HG03097 (cell line): ENCODE data around the gene HOXD3.

Source experiments
- ATAC-seq: cut with Tn5 transposase; IDR thresholded peaks from one replicate; pipeline ENCODE4 v1.9.1; 2021; ENCODE audit not compliant: unreplicated experiment, low FRiP score

HOXD3 gene

DNA sequence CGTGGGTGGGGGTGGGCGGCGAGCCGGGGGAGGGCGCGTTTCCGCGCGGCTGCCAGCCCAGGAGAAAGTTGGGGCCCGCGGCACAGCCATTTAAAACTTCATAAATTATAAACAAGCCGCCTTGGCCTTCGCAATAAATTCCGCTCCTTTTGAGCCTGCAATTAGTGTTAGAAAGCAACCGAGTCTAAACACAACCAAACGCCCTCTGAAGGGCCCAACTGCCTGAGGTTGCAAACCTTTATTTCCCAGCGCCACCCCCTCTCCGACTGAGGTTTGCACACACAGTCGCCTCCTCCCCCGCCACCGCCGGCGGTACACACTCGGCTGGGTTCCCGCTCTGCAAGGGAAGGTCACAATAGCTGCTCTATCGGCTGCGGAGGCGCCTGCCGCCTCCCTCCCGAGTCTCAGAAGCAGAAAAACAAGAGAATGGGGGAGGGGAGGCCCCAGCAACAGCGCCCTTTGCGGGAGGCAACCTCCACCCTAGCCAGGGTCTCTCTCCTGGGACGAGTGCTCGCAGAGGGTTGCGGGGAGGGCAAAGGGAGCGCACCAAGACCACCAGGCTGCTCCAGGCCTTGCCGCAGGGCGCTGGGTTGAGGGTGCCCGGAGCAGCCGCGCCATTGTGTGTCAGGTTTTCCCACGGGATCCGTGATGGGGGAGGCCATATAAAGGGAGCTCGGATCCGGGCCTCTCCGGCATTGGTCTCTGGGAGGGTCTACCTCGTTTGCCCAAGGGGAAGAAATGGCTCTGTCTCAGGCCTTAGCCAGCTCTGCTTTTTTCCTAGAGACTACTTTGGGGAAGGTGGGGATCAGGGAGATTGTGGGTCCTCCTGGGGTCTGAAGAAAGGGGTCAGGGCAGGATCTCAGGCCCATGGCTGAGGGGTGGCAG lies 18.0 kb downstream of the HOXD3 start:
- ATAC-seq, result no peak

DNA sequence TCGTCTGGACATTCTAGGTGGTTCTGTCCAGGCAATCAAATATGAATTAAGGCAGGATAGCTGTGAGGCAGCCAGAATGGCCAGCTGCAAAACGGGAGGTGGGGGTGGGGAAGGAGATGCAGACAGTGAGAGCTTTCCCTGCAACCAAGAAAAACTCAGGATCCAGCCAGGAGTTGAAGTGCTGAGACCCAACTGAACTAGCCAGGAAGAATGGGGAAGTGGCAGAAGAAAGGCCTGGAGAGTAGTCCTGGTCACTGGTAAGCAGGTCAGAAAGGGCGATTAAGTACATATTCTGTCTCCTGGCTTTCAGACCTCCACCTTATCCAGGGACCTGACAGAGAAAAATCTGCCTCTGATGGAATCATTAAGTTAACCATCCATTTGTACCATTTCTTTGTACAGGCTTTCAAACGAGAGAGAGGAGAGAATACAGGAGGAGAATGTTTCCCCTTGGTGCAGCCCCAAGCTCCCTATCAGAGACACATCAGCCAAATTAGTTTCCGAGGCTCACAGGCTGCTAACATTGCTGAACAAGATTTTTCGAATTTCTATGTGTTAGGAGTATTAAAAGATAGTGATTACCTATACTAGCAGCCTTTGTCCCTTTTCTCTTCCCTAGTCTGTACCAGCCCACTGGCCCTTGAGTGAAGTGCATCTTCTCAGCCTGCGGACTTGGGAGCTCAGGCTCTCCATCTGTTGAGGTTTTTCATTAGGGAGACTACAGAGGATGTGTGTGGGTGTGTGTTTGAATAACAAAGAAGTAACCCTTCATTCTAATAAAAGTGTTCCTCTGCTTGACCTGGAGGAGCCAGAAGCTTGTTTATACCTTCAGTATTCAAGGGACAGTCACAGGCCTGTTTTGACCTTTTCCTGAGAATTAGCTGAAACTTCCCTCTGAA lies 18.9 kb downstream of the HOXD3 start:
- no peak for ATAC-seq

DNA sequence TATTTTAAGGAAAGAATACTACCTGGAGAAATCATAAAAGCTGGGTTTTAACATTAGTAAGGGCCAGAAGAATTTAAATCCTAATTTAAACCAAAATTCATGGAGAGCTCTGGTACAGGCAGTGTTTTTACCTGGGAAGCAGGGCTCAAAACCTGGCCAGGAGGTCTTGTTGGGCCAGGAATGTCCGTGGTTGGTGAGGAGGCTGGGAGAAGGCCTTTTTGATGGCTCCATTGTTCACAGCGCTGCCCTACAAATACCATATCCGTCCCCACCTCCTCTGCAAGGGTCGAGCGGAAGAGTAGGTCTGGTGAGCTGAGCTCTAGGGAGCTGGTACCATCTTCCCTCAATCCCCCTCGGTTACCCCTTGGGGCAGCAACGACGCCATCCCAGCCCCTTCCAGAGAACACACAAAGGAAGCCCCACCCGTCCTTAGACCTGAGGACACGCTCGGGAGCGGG lies 20.5 kb downstream of the HOXD3 start:
- ATAC-seq, result no peak

DNA sequence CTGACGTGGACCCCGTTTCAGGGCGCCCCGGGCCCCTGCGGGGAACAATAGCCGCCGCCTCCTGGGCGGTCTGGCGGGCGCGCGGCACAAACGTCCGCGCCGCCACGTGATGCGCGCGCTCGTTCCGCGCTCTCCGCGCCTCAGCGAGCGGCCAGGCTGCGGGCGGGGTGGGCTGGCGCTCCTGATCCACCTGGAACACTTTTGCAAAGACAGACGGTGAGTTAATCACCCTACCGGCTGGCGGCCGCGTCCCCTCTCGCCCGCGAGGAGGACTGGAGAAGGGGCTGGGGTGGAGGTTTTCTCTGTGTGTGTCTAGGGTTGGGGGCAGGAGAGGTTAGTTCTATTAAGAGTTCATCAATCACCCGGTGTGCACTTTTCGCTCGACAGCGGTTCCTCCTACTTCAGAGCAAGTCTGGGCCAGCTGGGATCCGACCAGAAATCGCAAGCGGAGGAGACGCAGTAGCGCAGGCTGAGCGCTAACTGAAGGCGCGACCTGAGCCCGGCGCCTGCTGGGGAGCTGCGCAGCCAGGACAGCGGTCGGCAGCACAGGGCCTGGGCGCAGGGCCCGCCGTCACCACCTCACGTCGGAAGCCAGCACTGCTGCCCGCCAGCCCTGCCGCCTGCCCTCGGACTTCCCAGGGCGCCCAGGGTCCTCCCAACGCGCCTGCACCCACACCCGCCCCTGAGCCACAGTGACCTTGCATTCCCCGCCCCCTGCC lies 21.1 kb downstream of the HOXD3 start:
- no peak for ATAC-seq

DNA sequence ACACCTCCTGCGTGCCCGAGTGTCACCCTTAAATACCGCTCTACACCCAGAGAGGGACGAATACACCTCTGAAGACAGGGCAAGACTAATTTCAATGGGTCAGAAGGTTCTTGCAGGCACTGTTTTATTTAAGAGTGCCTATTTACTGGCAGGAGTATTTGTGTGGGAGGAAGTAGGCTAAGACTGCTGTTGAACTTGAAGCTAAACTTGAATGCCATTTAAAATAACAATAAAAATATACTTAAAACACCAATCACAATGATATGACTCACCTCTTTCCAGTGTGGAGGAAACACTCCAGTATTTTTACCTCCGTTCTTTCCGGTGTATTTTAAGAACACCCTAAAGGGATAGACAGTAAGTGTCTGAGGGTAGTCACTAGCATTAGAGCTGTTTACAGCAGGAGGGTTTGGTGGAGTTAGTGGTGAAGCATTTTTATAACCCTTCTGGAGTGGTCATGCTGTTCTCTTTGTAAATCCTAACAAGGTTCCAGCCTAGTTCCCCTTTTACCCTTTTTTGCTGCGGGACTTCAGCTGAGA lies 21.7 kb downstream of the HOXD3 start:
- ATAC-seq, result no peak

DNA sequence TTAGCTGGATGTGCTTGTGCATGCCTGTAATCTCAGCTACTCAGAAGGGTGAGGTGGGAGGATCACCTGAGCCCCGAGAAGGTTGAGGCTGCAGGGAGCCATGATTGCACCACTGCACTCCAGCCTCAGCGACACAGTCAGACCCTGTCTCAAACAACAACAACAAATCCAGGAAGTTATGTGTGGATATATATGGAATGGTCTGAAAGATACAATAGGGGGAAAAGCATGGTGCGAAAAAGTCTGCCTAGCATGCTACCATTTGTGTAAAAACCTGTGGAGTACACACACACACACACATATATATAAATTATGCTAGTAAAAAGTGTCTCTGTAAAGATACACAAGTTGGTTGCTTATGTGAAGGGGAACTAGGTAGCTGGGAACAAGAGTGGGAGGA lies 24.4 kb downstream of the HOXD3 start:
- ATAC-seq, result no peak

DNA sequence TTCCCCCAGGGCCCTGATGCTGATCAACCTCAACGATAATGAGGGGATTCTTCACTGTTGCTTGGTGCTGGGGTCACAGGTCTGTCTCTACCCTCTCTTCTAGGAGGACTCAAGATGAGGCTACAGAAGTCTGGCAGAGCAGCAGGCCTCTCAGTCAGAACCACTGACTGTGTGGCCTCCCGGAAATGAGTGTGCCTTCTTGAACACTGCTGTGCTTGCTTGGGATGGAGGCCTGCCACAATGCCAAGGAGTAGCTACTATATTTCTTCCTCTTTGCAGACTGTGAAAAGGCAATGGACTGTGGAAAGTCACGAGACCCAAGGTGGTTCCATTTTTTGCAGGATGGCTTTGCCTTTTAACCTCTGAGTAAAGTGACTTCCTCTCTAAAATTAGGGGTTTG lies 25.6 kb downstream of the HOXD3 start:
- ATAC-seq, result no peak

DNA sequence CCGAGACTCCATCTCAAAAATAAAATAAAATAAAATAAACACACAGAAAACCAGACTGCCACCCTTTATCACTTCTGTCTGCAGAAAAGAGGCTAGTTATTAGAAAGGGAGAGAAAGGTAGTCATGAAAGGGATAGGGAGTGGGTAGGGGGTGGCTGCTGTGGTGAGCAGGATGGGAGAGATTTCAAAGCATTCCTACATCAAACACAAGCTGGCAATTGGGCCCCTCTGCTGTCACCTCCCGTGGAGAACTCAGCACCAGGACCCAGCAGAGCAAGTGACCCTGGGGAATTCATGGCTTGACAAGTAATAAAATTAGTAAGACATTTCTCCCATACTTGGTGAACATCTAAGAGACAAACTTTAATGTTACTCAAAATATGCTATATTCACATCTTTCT lies 27.6 kb downstream of the HOXD3 start:
- no peak for ATAC-seq

DNA sequence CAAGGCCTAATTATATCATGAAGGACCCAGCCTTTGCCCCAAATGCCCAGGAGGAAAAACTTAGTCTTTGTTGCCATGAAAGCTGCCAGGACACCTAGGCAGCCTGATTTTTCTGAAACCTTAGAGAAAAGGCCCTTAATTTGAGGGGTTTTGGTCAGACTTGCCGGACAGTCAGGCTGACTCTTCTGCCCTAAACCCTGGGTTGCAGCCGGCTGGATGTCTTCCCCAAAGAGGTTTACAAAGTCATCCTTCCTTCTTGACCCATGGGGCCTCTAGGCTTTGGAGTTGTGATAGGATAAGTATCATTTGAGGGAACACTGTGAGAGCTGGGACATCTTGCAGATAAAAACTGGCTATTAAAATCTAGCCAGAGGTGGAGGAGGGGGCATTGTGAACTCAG lies 28.9 kb downstream of the HOXD3 start:
- no peak for ATAC-seq

DNA sequence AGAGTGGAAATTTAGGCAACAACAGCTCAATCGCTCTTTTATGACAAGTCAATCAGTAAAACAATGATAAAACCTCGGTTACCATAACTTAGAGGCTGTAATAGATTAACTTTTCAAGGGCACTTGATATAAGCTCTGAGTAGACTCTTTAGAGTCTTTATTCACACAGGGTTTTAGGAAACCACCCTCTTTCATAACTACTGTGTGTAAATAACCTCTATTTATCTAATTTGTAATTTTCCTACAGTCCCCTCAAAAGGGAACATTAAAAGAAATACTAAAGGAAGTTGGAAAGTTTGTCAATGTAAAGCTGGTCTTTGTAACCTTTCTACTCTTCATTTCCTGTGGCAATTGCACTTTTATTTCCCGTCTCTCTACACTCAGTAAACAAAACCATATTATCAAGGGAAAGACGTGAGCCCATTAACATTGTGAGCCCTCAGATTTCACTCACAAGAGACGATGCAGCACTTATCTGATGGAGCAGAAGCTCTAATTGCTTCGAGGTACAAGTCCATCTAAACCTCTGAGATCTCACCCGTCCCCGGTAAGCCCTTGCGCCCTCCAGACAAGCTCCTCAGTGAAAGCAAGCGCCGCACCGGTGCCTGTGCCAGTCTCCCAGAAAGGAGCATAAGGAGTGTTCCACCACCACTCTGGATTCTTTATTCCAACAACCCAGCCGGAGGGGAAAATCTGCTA lies 30.2 kb downstream of the HOXD3 start:
- no peak for ATAC-seq

DNA sequence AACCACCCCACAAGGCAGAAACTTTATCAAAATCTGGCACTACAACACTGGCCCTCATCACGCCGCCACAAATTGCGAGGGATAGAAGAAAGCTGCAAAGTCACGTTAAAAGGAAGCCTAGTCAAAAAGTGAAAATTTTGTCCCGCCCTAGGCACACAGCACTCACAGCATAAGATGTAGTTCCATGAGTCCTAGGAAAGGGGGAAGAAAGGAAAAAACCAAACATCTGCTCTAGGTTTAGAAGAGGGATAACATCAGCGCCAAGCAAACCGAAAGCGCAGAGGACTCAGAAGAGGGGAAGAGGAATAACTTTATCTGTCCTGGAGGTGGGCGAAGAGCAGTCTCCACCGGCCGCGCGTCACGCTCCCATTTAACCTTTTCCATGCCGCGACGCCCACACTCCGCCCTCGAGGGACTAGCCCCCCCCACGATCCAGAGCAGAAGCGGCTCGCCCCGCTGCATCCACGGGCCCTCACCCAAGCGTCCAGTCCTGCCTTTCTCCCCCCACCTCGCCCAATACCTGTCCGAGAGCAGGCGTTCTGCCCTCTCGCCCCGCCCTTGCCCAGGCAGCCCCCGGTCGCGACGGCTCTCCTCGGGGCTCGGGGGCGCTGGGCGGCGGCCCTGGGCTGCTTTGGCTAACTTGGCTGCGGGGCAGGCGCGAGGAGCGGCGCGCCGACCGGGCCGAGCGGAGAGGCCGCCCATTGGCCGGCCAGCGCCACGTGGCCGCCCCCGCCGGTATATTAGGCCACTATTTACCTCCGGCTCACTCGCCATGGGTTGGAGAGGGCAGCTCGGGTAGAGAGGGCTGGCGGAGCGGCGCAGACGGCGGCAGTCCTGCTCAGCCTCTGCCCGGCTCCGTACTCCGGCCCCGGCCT lies 31.0 kb downstream of the HOXD3 start, which contains the start of gene HOXD1:
Gene HOXD1 (plus strand): TSS at position 770 of the 875 bp plus-strand sequence. CDS start 134 bp downstream, outside the sequence.
- ATAC-seq, result no peak

DNA sequence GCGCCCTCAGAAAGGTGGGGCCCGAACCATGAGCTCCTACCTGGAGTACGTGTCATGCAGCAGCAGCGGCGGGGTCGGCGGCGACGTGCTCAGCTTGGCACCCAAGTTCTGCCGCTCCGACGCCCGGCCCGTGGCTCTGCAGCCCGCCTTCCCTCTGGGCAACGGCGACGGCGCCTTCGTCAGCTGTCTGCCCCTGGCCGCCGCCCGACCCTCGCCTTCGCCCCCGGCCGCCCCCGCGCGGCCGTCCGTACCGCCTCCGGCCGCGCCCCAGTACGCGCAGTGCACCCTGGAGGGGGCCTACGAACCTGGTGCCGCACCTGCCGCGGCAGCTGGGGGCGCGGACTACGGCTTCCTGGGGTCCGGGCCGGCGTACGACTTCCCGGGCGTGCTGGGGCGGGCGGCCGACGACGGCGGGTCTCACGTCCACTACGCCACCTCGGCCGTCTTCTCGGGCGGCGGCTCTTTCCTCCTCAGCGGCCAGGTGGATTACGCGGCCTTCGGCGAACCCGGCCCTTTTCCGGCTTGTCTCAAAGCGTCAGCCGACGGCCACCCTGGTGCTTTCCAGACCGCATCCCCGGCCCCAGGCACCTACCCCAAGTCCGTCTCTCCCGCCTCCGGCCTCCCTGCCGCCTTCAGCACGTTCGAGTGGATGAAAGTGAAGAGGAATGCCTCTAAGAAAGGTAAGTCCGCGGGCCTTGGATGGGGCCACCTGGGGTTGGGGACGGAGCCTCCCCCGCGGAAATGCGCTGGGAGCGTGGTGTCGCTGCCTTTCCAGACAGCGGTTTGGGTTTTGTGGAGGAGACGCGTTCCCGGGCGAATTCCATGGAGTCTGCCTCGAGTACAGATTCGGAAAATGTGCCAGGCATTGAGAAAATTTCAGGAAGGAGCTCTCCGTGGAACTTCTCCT lies 31.9 kb downstream of the HOXD3 start:
- no peak for ATAC-seq

DNA sequence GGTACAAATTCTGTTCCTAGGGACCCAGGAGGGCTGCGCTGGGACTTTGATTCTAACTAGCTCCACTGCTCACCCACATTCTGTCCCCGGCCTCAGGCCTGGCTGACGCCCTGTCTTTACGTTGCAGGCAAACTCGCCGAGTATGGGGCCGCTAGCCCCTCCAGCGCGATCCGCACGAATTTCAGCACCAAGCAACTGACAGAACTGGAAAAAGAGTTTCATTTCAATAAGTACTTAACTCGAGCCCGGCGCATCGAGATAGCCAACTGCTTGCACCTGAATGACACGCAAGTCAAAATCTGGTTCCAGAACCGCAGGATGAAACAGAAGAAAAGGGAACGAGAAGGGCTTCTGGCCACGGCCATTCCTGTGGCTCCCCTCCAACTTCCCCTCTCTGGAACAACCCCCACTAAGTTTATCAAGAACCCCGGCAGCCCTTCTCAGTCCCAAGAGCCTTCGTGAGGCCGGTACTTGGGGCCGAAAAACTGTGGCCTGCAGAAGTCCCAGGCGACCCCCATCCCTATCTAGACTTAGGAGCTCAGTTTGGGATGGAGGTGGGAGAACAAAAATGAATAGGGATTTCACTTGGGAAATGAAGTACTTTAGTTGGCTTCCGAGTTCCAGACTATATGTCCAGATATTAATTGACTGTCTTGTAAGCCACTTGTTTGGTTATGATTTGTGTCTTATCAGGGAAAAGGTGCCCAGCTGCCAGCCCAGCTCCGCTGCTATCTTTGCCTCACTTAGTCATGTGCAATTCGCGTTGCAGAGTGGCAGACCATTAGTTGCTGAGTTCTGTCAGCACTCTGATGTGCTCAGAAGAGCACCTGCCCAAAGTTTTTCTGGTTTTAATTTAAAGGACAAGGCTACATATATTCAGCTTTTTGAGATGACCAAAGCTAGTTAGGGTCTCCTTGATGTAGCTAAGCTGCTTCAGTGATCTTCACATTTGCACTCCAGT lies 32.9 kb downstream of the HOXD3 start:
- ATAC-seq, result no peak

DNA sequence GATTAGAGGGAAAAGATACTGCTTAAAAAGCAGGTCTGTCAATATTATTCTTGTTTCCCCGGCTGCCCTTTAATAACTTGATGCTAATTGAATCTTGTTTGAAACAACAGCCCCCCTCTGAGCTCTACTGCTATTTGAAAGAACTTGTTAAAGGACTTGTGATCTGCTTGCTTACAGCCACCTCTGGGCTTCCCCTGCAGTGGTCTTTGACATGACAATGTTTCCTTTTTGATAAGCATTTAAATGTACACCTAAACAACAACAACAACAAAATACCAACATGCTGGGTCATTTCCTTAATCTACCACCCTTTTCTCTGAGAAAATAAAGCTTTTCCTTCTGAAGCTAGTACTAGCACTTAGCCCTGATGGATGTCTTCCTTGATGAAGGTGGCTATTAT lies 35.2 kb downstream of the HOXD3 start:
- ATAC-seq, result no peak

DNA sequence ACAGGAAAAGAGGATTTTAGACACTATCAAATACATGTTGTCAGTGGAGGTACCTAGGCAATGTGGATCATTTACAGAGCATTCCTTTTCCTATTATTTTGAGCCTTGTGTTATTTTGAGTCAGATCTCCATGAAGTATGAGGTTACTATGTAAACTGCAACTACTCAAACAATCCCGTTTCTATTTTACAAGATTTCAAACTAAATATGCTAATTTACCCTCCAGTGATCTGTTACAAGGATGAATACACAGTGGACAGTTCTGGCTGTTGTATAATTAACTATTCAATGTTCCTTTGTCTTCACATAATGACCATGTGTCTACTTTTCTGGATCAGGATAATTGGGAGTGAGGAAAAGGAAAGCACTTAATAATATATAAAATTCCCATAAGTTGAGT lies 35.9 kb downstream of the HOXD3 start:
- no peak for ATAC-seq

DNA sequence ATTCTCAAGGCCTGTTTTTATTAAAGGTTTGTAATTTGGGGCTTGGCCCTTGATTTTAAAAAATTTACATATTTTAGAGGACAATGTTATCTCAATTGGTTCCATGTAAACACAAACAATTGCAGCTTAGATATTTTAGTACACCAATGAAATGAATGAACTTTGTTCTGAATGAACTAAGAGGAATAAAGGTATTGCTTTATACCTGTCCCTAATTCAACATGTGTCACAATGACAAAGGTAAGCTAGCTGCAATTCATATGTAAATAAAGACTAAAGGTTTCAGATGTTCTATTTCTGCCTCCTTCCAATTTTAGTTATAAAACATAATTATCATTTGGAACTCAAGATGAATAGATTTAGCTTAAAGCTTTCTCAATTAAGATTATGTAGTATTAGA lies 42.8 kb downstream of the HOXD3 start:
- ATAC-seq, result no peak

DNA sequence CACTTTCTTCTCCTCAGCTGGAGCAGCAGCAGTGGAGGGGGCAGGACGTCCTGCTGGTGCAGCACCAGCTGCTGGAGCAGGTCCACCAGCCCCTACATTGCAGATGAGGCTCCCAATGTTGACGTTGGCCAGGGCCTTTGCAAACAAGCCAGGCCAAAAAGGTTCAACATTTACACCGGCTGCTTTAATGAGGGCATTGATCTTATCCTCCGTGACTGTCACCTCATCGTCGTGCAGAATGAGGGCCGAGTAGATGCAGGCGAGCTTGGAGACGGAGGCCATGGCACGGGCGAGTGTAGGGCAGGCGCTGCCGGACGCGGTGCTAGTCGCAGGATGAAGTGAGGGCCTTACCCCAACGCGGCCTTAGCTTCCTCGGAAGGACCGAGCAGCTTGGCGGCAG lies 43.9 kb downstream of the HOXD3 start:
- ATAC-seq, result no peak
